Astrocyte (in vitro differentiated cells and primary cell): ENCODE data around the gene IGF1R. TPM values are rescaled to one million over a fixed set of nuclear protein-coding genes. Genes with fewer than 3 reads are reported as not detected.

Experiments used
- DNase-seq: peaks from one replicate; pipeline ENCODE4 v3.0.0-alpha.2; 2010; ENCODE audit warnings: low read depth
- FAIRE-seq: peaks from 2 replicates; lab custom pipeline; 2011; peaks lifted over from hg19 to GRCh38; lab: Jason Lieb, UNC
- H2AFZ ChIP-seq: 2 replicates; pipeline ENCODE4 v1.6.0; 2012; ENCODE audit warnings: low read depth, low read length, inconsistent platforms
- H3K27ac ChIP-seq: 2 replicates; pipeline ENCODE4 v1.5.1; 2011; ENCODE audit warnings: low read depth, low read length, inconsistent platforms
- H3K27me3 ChIP-seq: 2 replicates; pipeline ENCODE4 v1.6.0; 2011; ENCODE audit warnings: low read length, inconsistent platforms; ENCODE audit not compliant: insufficient read depth
- H3K36me3 ChIP-seq: 2 replicates; pipeline ENCODE4 v1.5.1; 2011; ENCODE audit warnings: low read length, inconsistent platforms; ENCODE audit not compliant: insufficient read depth
- H3K4me1 ChIP-seq: 2 replicates; pipeline ENCODE4 v1.5.1; 2011; ENCODE audit warnings: low read length, inconsistent platforms; ENCODE audit not compliant: insufficient read depth
- H3K4me2 ChIP-seq: 2 replicates; pipeline ENCODE4 v1.6.0; 2012; ENCODE audit warnings: low read length, inconsistent platforms
- H3K4me3 ChIP-seq: 2 replicates; pipeline ENCODE4 v1.5.1; 2011; ENCODE audit warnings: low read depth, mild to moderate bottlenecking, low read length, inconsistent platforms; ENCODE audit not compliant: insufficient read depth
- H3K79me2 ChIP-seq: 2 replicates; pipeline ENCODE4 v1.6.0; 2012; ENCODE audit warnings: mild to moderate bottlenecking, low read length, inconsistent platforms; ENCODE audit not compliant: insufficient read depth
- H3K9ac ChIP-seq: 2 replicates; pipeline ENCODE4 v1.6.0; 2012; ENCODE audit warnings: mild to moderate bottlenecking, low read length, inconsistent platforms
- H3K9me3 ChIP-seq: 2 replicates; pipeline ENCODE4 v1.5.1; 2012; ENCODE audit warnings: low read depth, mild to moderate bottlenecking, low read length, inconsistent platforms; ENCODE audit not compliant: insufficient read depth
- H4K20me1 ChIP-seq: 2 replicates; pipeline ENCODE4 v1.6.0; 2012; ENCODE audit warnings: low read length, inconsistent platforms; ENCODE audit not compliant: insufficient read depth
- H3K27ac Mint-ChIP-seq: one replicate; pipeline ENCODE4 v1.8.0; 2021; ENCODE audit warnings: mild to moderate bottlenecking, mixed read lengths; ENCODE audit not compliant: unreplicated experiment
- H3K27me3 Mint-ChIP-seq: one replicate; pipeline ENCODE4 v1.8.0; 2021; ENCODE audit warnings: low read depth, mixed read lengths; ENCODE audit not compliant: unreplicated experiment
- H3K36me3 Mint-ChIP-seq: one replicate; pipeline ENCODE4 v1.8.0; 2021; ENCODE audit warnings: low read depth, mixed read lengths; ENCODE audit not compliant: unreplicated experiment
- H3K4me1 Mint-ChIP-seq: one replicate; pipeline ENCODE4 v1.8.0; 2021; ENCODE audit warnings: low read depth, mixed read lengths; ENCODE audit not compliant: unreplicated experiment
- H3K4me3 Mint-ChIP-seq: one replicate; pipeline ENCODE4 v1.8.0; 2021; ENCODE audit warnings: mild to moderate bottlenecking, moderate library complexity, mixed read lengths; ENCODE audit not compliant: unreplicated experiment
- H3K9me3 Mint-ChIP-seq: one replicate; pipeline ENCODE4 v1.8.0; 2021; ENCODE audit warnings: mild to moderate bottlenecking, mixed read lengths; ENCODE audit not compliant: unreplicated experiment
- EZH2 ChIP-seq: IDR thresholded peaks from 2 replicates; pipeline ENCODE4 v1.6.1; 2012; ENCODE audit warnings: mild to moderate bottlenecking, low read length, inconsistent platforms; ENCODE audit not compliant: insufficient read depth
- total RNA-seq: library from RNA; stranded (reverse); gene quantifications from 2 replicates; pipeline ENCODE4 v1.2.1, GENCODE V29; 2021
- TF ChIP-seq, protein P1 (sequence below): IDR thresholded peaks from 2 replicates; pipeline ENCODE4 v1.5.1; 2011; ENCODE audit warnings: low read depth, mild to moderate bottlenecking, inconsistent platforms, low read length, moderate library complexity; ENCODE audit not compliant: insufficient read depth

IGF1R gene
- total RNA-seq, 1 donor from 2014 or later = 270 TPM

DNA sequence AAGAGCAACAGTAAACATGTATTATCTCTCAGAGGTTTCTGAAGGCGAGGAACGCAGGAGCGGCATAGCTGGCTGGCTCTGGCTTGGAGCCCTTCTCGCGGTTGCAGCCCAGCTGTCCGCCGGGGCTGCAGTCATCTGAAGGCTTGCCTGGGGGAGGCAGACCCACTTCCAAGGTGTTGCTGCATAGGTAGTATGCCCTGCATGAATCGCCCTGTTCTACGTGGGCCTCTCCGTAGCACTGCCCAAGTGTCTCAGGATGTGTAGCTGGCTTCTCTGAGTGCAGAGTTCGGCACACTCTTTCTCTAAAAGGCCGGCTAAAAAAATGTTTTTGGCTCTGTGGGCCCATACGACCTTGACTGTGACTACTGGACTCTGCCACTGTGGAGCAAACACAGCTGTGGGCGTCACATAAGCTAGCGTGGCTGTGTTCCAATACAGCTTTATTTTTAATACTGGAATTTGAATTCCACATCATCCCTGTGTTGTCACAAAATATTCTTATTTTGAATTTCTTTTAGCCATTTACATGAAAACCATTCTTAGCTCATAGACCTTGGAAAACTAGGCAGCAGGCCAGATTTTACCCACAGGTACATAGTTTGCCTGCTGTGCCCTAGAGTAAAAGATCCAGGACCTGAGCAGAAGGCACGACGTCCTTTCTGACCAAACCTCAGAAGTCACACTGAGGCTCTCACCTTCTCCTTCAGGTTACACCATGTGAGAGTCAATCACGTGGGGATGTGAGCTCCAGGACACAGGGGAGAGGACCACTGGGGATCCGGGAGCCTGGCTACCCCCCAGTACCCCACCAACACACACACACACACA lies 303.4 kb downstream of the IGF1R start:
- Mint-ChIP-seq H3K4me1 (peaks cover 10% of the 10 kb centered on the region), H3K27me3 (no peaks in the 10 kb centered on the region), H3K4me3 (no peak overlapping the region), H3K36me3 (peaks cover 15% of the 10 kb centered on the region), H3K27ac (no peak overlapping the region), H3K9me3 (no peaks in the 10 kb centered on the region)
- Histone ChIP-seq H3K9ac (no peak overlapping the region), H3K4me2 (no peak overlapping the region), H3K4me1 (peaks cover 27% of the 10 kb centered on the region), H3K4me3 (no peak overlapping the region), H4K20me1 (peaks cover 32% of the 10 kb centered on the region), H3K27me3 (no peaks in the 10 kb centered on the region), H3K79me2 (peaks cover 4% of the 10 kb centered on the region), H3K27ac (no peak overlapping the region), H3K9me3 (no peaks in the 10 kb centered on the region), H2AFZ (no peak overlapping the region), H3K36me3 (peaks cover 35% of the 10 kb centered on the region)
- no peak for TF ChIP-seq EZH2
- TF ChIP-seq, protein P1, sequence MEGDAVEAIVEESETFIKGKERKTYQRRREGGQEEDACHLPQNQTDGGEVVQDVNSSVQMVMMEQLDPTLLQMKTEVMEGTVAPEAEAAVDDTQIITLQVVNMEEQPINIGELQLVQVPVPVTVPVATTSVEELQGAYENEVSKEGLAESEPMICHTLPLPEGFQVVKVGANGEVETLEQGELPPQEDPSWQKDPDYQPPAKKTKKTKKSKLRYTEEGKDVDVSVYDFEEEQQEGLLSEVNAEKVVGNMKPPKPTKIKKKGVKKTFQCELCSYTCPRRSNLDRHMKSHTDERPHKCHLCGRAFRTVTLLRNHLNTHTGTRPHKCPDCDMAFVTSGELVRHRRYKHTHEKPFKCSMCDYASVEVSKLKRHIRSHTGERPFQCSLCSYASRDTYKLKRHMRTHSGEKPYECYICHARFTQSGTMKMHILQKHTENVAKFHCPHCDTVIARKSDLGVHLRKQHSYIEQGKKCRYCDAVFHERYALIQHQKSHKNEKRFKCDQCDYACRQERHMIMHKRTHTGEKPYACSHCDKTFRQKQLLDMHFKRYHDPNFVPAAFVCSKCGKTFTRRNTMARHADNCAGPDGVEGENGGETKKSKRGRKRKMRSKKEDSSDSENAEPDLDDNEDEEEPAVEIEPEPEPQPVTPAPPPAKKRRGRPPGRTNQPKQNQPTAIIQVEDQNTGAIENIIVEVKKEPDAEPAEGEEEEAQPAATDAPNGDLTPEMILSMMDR = no peak
- FAIRE-seq (no peak), DNase-seq (no peak)

DNA sequence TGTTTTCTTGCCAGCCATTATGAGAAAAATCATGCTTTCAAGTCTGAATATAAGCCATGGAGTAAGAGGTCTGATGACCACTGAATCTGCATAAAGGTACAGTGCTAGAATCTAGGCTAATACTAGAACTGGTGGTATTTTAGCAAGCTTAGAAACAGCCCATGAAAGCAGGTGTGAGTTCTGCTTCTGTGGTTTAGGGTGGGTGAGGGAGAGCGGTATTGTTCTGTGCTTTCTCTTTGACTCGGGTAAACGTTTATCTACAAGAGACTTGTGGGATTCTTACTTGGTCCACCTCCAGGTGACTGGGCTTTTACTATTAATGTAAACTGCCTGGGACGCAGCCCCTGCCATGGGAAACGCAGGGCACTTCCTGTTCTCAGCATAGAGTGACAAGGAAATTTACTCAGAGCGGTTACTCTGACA lies 304.1 kb downstream of the IGF1R start:
- H3K9me3 Mint-ChIP-seq = no peaks in the 10 kb centered on the region
- H3K27me3 ChIP-seq = no peaks in the 10 kb centered on the region
- H3K9me3 ChIP-seq = no peaks in the 10 kb centered on the region
- H3K79me2 ChIP-seq = peaks cover 4% of the 10 kb centered on the region
- peak overlapping the region; percentile 31 for H3K27ac Mint-ChIP-seq
- FAIRE-seq (no peak), DNase-seq (peak; percentile 46)
- peaks cover 28% of the 10 kb centered on the region for H4K20me1 ChIP-seq
- H3K4me3 ChIP-seq = no peak overlapping the region
- no peak overlapping the region for H3K4me3 Mint-ChIP-seq
- H3K36me3 ChIP-seq = peaks cover 41% of the 10 kb centered on the region
- H3K4me1 ChIP-seq = peaks cover 27% of the 10 kb centered on the region
- TF ChIP-seq EZH2 = no peak
- TF ChIP-seq, protein P1 = no peak
- H3K4me2 ChIP-seq = no peak overlapping the region
- H3K36me3 Mint-ChIP-seq = peaks cover 13% of the 10 kb centered on the region
- no peaks in the 10 kb centered on the region for H3K27me3 Mint-ChIP-seq
- H3K27ac ChIP-seq = no peak overlapping the region
- H3K9ac ChIP-seq = peak overlapping the region; percentile 37
- peaks cover 10% of the 10 kb centered on the region for H3K4me1 Mint-ChIP-seq
- no peak overlapping the region for H2AFZ ChIP-seq
